HG03097 (cell line): ENCODE data around the gene LMOD3.
A peak's percentile ranks its signal among the peaks of the same experiment; 100 is the strongest.

Source experiments
- ATAC-seq: cut with Tn5 transposase; IDR thresholded peaks from one replicate; pipeline ENCODE4 v1.9.1; 2021; ENCODE audit not compliant: unreplicated experiment, low FRiP score

The LMOD3 gene

GRCh38 chr3:69065318-69065964, 57.0 kb downstream of the LMOD3 start:
- no peak for ATAC-seq

GRCh38 chr3:69063636-69064035, 58.8 kb downstream of the LMOD3 start:
- ATAC-seq: no peak

- no peak for ATAC-seq
These were observed 62.7 kb downstream of the LMOD3 start for GRCh38 chr3:69059688-69060087.

- no peak for ATAC-seq
These were observed 63.5 kb downstream of the LMOD3 start for GRCh38 chr3:69058947-69059224.

GRCh38 chr3:69058180-69058946, 64.0 kb downstream of the LMOD3 start:
- ATAC-seq: peak; percentile 92
